ENCODE measurements around the gene HOPX. TPM values are rescaled to one million over a fixed set of nuclear protein-coding genes. Genes with fewer than 3 reads are reported as not detected.
"Not testable (repeated sequence)": the region's sequence is repeated elsewhere in the genome, so short reads cannot be mapped to it uniquely, and the experiment has no call there.

Gene HOPX
- total RNA-seq, 1 donor from 2014 or later = 59.3 TPM

DNA sequence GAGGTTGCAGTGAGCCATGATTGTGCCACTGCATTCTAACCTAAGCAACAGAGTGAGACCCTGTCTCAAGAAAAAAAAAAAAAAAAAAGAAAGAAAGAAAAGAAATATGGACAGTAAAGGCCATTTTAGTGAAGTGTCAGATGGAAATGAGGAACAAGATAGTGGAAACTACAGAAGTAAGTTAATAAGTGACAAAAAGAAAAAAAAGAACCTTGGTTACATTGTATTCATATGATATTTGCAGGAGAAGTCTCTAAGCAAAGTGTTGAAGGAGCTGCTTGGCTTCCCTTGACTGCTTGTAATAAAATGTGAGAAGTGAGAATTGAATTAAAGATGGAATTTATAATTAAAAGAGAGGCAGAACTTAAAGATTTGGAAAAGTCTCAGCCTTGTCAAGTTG, 73.2 kb downstream of the HOPX start:
- intact Hi-C loops (cut with DNase I) = no loop called here
- ATAC-seq = no peak
- DNase-seq (ENCODE audit: missing footprints) = no peak

DNA sequence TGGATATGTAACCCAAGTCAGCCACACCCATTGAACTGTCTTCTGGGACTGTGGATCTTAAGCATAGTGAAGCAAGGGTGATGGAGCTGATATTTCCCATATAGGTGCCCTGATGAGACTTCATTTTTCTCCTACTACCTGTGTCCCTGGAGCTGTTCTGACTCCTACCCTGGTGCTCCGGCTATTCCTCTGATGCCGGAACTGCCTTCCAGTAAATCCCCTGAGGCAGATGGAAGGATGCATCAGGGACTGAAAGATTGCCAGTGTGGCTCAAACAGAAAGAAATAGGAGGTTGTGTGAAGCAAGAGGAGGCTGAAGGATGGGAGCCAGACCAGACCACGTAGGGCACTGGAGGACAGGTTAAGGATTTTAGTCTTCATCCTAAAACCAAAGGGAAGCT, 74.7 kb downstream of the HOPX start:
- DNase-seq (ENCODE audit: missing footprints) (no peak), ATAC-seq (no peak)
- intact Hi-C loops (cut with DNase I) = no loop called here

DNA sequence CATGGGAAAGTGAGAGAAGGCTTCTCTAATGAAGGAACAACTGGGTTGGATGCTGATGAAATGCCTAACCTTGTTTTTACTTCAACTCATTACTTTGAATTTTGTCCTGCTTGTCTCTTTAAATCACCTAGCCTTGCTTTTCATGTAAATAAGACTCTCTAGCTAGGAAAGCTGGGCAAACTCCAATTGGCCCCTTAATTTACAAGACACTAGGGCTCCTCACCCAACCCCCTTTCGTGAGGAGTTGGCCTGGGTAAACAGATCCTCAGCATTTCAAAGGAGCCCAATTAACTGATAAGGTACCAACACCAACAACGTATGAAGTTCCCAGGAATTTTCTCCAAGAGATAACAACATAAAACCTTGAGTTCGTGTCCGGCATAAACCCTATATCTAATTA, 75.6 kb downstream of the HOPX start:
- ATAC-seq; intact Hi-C loops (cut with DNase I); DNase-seq (ENCODE audit: missing footprints): not testable (repeated sequence)

DNA sequence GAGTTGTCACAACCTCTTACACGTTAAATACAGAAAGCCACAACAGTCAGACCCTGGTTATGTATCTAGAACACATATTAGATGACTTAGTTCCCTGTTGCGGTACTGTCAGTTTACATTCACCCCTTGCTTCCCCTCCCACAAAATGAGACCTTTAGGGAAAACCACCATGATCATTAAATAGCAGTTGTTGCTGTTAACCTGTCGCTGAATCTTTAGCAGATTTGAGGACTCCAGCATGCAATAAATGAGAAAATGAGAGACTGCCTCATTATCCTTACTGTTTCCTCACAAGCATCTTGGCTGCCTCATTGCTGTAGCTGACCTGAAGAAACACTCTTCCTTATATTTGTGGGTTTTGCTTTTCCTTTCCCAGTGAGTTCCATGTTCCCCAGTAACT, 77.8 kb downstream of the HOPX start:
- DNase-seq (ENCODE audit: missing footprints) (no peak), ATAC-seq (no peak)
- intact Hi-C loops (cut with DNase I) = no loop called here

Other genes with a start within 250 kb of the HOPX start
- 3.1 TPM for gene PPAT, start 245.7 kb downstream of the HOPX start, total RNA-seq
- 21.3 TPM for gene PAICS, start 245.0 kb downstream of the HOPX start, total RNA-seq
- gene SRP72, start 213.7 kb downstream of the HOPX start, total RNA-seq = 32.4 TPM
- not detected for gene ARL9, start 175.5 kb downstream of the HOPX start, total RNA-seq
- not detected for gene SPINK2, start 140.4 kb upstream of the HOPX start, total RNA-seq
- gene REST, start 226.6 kb upstream of the HOPX start, total RNA-seq = 25.0 TPM

All from Right ventricle myocardium inferior (tissue), 1 donor.